GM12801 (cell line): ENCODE data around the gene MPC2.

ENCODE experiments used
- CTCF ChIP-seq: IDR thresholded peaks from one replicate; pipeline ENCODE4 v1.5.1; 2011; ENCODE audit warnings: control low read depth; ENCODE audit not compliant: insufficient read length; ENCODE audit errors: extremely low read depth

Gene MPC2

DNA sequence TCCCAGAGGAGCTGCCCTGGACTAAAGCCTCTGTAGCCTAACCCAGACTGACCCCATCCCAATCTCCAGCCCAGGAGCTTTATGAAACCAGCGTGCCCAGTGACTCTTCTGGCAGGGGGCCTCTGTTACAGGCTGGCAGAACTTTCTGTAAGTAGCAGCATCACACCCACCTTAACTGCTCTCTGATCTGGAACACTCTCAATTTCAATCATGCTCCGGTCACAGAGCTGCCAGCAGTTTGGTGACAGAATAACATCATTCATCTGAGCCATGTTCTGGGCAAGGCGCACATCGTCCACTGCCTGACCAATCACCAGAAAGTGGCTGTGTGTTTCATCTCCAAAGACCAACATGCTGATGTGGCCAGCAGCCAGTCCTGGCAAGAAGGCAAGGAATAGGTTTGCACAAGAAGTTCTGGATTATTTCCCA is 37.6 kb downstream of the MPC2 start:
- no peak for TF ChIP-seq CTCF

GRCh38 chr1:167898578-167899222 is 38.2 kb downstream of the MPC2 start:
- no peak for TF ChIP-seq CTCF

DNA sequence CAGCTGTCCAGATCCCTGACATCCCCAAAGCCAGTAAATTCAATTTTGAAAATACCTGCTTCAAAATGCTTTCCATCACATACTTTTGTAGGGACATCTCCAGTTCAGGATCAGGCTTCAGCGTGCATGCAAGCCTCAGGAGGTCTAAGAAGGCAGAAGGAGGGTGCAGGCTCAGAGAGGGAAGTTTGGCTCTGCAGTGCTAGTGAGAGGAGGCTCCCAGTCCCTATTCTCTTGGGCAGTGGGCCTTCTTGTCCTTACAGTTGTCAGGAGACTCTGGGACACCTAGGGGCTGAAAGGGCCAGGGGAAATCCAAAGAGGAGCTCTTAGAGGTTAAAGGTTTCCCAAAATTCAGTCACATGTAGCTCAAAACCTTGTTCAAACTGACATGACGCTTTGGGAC is 43.1 kb downstream of the MPC2 start:
- no peak for TF ChIP-seq CTCF

- no peak for TF ChIP-seq CTCF
Observed at GRCh38 chr1:167890400-167890799, 46.5 kb downstream of the MPC2 start.

DNA sequence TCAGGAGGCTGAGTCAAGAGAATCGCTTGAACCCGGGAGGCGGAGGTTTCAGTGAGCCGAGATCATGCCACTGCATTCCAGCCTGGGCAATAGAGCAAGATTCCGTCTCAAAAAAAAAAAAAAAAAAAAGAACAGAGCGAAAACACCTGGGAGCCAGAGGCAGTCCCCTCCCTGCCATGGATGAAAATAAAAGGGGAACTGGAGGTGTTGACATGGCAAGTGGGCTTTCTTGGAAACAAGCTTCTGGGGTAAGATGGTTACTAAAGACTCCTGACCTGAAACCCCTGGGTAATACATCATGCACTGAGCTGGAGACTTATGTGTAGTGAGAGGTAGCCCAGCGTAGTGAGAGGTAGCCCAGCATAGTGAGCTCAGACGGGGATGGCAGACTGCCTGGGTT is 54.5 kb downstream of the MPC2 start:
- TF ChIP-seq CTCF, result no peak

GRCh38 chr1:167881786-167882185 is 55.1 kb downstream of the MPC2 start:
- no peak for TF ChIP-seq CTCF

- no peak for TF ChIP-seq CTCF
Observed at GRCh38 chr1:167881069-167881468, 55.8 kb downstream of the MPC2 start.

GRCh38 chr1:167880580-167881021 is 56.3 kb downstream of the MPC2 start:
- no peak for TF ChIP-seq CTCF
